ENCODE data around the gene RUSF1.
"Not testable (repeated sequence)": the region's sequence is repeated elsewhere in the genome, so short reads cannot be mapped to it uniquely, and the experiment has no call there.

Gene RUSF1

DNA sequence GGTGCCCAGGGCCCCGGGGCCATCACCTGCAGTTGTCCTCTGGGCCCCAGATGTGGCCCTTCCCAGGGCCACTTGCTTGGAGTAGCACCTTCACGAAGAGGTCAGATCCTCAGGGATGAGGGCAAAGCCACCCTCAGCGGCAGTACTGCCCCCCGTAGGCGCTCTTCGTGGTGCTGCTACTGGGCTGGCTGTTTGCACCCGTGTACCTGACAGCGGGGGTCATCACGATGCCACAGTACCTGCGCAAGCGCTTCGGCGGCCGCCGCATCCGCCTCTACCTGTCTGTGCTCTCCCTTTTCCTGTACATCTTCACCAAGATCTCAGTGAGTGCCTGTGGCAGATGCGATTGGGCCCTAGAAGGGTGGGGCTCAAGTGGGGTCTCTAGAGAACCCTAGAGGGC, 22.6 kb downstream of the RUSF1 start:
- no peak for DNase-seq

GRCh38 chr16:31484491-31485171, 23.6 kb downstream of the RUSF1 start:
- no peak for DNase-seq

GRCh38 chr16:31484048-31484447, 24.1 kb downstream of the RUSF1 start:
- not testable (repeated sequence) for DNase-seq

DNA sequence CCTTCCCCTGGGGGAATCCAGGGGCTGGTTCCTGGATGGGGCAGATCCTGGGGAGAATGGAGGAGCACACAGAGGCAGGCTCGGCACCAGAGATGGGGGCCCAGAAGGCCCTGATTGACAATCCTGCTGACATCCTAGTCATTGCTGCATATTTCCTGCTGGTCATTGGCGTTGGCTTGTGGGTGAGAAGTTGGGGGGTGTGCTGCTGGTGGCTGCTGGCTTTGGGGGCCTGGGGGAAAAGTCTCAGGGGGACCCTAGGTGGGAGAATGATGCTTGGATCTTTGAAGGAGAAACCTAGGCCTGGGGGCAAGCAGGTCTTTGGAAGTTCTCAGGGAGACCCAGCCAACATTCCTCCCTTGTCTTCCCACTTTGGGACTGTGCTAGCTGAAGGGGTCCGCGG, 25.1 kb downstream of the RUSF1 start, which contains the start of gene SLC5A2:
Gene SLC5A2, plus strand, starts transcription at position 43 of the 400 bp plus-strand sequence. Its CDS starts 14 bp downstream, at position 57.
- DNase-seq = no peak

DNA sequence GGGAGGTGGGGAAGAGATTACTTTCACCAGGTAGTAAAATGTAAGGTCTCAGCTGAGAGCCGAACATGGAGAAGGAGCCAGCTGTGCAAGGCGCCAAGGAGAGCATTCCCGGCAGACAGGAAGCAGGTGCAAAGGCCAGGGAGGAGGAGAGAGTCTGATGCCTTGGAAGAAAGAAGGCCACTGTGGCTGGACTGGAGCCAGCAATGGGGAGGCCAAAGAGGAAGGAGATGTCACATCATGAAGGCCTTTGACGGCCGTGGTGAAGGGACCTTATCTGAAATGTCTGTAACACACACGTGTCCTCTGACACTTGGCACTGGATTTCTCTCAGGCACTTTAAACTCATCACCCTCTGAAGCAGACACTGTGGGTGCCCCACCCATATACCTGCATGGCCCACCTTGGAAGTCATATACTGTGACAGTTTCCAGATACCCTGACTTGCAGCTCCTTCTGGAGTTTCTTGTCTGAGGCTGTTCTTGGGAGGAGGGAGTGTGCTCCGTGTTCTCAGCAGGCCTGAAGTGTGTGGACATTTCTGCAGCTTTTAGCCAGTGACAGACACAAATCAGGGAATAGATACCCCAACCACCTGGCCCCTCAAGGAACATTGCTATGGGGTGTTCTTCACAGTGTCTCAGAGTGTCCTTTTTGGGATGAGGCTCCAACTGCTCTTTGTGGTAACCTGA, 27.2 kb downstream of the RUSF1 start:
- DNase-seq = no peak

GRCh38 chr16:31479751-31480150, 28.4 kb downstream of the RUSF1 start:
- no peak for DNase-seq

DNA sequence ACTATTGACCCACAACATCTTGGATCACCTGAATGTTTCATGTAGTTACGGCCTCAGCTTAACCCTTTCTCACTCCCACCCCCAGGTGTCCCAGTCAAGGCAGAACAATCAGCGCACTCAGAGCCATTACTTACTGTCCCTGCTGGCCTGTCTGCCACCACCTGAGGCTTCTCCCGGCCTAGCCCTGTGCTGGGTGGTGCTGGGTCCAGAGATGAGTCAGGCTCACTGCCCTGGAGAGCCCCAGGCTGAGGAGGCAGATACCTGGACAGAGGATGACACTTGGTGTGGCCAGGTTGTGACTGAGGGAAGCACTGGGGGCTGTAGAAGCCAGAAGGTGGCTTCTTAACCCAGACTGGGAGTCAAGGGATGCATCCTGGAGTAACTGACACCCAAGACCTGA, 29.2 kb downstream of the RUSF1 start:
- no peak for DNase-seq

- DNase-seq = no peak
Measured at GRCh38 chr16:31477220-31478216, 30.7 kb downstream of the RUSF1 start.

DNA sequence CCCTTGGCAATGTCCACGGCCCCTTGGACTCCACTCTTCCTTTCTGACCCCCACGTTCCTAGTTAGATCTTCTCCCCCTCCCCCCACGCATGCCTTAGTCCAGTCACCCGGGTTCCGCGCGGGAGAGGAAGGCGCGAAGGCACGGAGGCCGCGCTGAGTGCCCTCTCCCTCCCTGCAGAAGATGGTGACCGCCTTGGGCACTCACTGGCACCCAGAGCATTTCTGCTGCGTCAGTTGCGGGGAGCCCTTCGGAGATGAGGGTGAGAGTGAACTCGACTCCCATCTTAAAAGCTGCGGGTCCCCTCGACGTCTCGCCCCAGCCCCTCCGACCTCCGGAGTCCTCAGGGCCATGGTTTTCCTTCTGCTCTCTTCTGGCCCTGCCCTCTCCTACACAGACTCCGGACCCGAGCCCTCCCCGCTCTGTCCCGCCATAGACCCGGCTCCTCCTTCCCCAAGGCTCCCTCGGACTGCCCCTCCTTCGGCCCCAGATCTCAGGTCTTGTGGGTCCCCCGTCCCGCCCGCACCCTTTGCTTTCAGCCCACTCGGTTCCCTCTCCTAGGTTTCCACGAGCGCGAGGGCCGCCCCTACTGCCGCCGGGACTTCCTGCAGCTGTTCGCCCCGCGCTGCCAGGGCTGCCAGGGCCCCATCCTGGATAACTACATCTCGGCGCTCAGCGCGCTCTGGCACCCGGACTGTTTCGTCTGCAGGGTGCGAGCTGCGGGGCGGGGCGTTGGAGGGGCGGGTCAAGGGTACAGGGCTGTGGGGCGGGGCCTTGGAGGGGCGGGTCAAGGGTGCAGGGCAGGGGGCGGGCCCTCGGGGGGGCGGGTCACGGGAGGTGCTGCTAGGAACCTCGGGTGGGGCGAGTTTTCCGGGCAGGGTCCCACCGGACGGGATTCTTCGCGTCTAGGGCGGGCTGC, 31.6 kb downstream of the RUSF1 start:
- no peak for DNase-seq

DNA sequence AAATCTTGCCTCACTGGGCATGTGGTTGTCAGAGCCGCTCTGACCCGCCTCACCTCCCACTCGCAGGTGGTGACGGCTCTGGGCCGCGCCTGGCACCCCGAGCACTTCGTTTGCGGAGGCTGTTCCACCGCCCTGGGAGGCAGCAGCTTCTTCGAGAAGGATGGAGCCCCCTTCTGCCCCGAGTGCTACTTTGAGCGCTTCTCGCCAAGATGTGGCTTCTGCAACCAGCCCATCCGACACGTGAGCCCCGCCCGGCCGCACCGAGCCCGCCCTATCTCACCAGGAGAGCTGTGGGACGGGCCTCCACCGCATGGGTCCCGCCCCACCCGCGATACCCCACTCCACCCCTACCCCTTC, 32.3 kb downstream of the RUSF1 start:
- DNase-seq = no peak

GRCh38 chr16:31474773-31475738, 33.1 kb downstream of the RUSF1 start:
- DNase-seq = no peak

- DNase-seq = no peak
Measured at GRCh38 chr16:31474173-31474714, 33.9 kb downstream of the RUSF1 start.

DNA sequence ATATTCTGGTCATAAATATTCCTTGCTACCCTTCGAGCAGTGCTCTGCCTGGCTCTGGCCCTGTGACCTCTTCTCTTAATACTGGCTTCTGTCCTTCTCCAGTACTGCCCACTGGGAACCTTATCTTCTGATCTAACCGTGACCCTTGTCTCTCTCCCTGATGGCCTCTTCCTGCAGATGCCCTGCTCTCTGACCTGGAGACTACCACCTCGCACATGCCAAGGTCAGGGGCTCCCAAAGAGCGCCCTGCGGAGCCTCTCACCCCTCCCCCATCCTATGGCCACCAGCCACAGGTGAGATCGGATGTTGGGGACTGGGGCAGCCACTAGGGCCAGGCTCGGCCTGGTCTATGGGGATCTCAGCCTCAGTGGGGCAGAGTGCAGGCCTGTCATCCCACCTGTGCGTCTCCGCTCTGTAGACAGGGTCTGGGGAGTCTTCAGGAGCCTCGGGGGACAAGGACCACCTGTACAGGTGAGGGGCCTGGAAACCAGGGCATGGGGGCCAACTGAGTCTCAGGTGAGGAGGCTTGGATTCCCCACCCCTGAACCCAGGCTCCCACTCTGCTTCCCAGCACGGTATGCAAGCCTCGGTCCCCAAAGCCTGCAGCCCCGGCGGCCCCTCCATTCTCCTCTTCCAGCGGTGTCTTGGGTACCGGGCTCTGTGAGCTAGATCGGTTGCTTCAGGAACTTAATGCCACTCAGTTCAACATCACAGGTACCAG, 34.8 kb downstream of the RUSF1 start:
- DNase-seq = no peak

DNA sequence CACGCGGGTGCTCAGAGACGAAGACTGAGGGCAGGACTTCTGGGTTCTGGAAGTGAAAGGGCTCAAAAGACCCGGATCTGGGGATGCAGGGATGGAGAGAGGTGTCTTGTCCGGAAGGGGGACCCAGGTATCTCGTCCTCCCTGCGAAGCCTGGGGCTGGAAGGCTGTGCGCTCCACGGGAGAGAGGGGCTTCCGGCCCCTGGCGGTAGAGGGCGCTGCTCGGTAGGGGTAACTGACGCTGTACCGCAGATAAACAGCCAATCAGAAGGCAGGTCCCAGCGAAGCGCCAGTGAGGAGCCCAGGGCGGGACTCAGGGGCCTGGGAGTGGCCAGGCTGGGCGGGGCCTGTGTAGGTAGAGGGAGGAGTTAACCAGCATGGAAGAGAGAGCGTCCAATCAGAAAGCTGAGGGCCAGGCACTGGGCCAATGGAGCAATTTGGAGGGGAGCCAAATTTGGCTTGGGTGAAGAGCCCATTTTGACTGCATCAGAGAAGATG, 35.4 kb downstream of the RUSF1 start:
- DNase-seq = peak; percentile 63

DNA sequence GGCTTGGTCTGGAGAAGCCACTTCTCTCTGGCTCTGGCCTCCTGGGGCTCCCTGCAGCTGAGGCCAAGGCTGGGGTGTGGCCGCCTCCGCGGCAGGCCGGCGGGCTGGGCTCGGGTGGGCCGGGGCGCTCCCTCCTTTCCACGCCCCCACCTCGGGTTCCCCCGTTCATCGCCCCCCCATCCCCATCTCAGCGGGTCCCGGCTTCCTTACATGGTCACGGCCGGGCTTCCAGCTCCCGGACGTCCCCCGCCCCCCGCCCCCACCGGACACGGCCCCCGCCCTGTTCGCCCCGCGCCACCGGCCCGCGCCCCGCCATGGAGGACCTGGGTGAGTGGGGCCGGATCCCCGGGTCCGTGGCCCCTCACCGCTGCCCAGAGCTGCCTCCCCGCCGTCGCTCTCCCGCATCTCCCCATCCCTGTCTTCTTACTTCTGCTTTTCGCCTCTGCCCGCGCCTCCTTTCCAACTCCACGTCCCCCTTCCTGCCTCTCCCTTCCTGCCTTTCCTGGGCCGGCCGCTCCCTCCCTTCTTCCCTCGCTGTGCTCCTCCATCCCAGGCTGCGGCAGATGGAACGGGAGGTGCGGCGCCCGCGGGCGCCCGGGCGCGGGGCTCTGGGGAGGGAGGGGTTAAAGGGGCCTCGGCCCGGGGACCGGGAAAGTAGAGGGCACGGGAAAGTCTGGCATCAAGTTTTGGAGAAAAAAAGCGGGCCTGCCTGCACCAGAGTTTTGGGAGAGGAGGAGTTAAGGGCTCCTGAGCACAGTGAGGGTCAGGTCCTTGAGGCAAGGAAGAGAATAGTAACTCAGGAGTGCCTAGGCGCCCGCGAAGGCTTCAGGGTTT, 36.1 kb downstream of the RUSF1 start, which contains the start of gene TGFB1I1:
Gene TGFB1I1, plus strand, starts transcription at position 278 of the 834 bp plus-strand sequence. Its CDS starts 37 bp downstream, at position 315.
- DNase-seq = no peak

- no peak for DNase-seq
Measured at GRCh38 chr16:31471241-31471874, 36.8 kb downstream of the RUSF1 start.

GRCh38 chr16:31470615-31471014, 37.6 kb downstream of the RUSF1 start:
- DNase-seq = no peak

GRCh38 chr16:31467858-31468257, 40.3 kb downstream of the RUSF1 start:
- no peak for DNase-seq

All from GOT3 (cell line).